ENCODE results near the gene C11orf68. TPM values are rescaled to one million over a fixed set of nuclear protein-coding genes. Genes with fewer than 3 reads are reported as not detected.

The C11orf68 gene
- total and polyA plus RNA-seq, 9 of the 15 experiments (the other 6 are each of a cell fraction or from before 2014, with no cell fraction given), result 3.6 to 35.9 (median 12.8) TPM

DNA sequence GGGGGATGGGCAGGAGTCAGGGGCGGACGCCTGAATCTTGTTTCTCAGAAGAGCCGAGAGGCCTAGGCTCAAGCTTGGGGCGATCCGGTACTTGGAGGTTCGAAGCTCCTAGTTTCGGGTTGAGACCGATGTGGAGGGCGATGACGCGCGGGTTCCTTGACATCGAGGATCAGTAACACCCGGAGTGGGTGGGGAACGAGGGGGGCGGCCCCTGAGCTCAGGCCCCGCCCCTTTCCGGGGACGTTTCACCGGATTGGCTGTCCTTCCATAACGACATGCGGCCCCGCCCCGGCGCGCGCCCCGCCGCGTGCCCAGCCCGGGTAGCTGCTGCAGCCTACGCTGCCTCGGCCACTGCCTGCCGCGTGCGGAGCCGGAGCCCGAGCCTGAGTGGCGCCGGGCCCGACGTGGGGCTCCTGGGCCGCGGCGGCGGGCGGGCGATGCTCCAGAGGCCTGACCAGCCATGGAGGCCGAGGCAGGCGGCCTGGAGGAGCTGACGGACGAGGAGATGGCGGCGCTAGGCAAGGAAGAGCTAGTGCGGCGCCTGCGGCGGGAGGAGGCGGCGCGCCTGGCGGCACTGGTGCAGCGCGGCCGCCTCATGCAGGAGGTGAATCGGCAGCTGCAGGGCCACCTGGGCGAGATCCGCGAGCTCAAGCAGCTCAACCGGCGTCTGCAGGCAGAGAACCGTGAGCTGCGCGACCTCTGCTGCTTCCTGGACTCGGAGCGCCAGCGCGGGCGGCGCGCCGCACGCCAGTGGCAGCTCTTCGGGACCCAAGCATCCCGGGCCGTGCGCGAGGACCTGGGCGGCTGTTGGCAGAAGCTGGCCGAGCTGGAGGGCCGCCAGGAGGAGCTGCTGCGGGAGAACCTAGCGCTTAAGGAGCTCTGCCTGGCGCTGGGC is 28.3 kb downstream of the C11orf68 start, which contains the start of gene CCDC85B (continued):
- TF ChIP-seq, protein P1, sequence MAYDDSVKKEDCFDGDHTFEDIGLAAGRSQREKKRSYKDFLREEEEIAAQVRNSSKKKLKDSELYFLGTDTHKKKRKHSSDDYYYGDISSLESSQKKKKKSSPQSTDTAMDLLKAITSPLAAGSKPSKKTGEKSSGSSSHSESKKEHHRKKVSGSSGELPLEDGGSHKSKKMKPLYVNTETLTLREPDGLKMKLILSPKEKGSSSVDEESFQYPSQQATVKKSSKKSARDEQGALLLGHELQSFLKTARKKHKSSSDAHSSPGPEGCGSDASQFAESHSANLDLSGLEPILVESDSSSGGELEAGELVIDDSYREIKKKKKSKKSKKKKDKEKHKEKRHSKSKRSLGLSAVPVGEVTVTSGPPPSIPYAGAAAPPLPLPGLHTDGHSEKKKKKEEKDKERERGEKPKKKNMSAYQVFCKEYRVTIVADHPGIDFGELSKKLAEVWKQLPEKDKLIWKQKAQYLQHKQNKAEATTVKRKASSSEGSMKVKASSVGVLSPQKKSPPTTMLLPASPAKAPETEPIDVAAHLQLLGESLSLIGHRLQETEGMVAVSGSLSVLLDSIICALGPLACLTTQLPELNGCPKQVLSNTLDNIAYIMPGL (CRISPR knock-in tag; IDR thresholded peaks at IDR 0.05), result peak; percentile 22
- TF ChIP-seq, protein P2, sequence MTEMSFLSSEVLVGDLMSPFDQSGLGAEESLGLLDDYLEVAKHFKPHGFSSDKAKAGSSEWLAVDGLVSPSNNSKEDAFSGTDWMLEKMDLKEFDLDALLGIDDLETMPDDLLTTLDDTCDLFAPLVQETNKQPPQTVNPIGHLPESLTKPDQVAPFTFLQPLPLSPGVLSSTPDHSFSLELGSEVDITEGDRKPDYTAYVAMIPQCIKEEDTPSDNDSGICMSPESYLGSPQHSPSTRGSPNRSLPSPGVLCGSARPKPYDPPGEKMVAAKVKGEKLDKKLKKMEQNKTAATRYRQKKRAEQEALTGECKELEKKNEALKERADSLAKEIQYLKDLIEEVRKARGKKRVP (CRISPR knock-in tag; IDR thresholded peaks at IDR 0.05), result peak; percentile 15; the same call in 1 of the 2 replicates
- TF ChIP-seq MTA2 (IDR thresholded peaks at IDR 0.05; ENCODE audit: low read depth) (no peak), PPARD (CRISPR knock-in tag; IDR thresholded peaks at IDR 0.05) (no peak), ZFP1 (CRISPR knock-in tag; IDR thresholded peaks at IDR 0.05) (no peak), ARID1B (IDR thresholded peaks at IDR 0.05) (no peak), ZFX (CRISPR knock-in tag; IDR thresholded peaks at IDR 0.05) (peak; percentile 77), NCOA2 (IDR thresholded peaks at IDR 0.05; ENCODE audit: partially characterized antibody in 2 of 2) (no peak), NCOA4 (IDR thresholded peaks at IDR 0.05; ENCODE audit: partially characterized antibody) (no peak), ZNF696 (CRISPR knock-in tag; conservative IDR thresholded peaks at IDR 0.05) (no peak), E2F3 (CRISPR knock-in tag; IDR thresholded peaks at IDR 0.05) (peak; percentile 60; the same call in 1 of the 2 replicates)
- TF ChIP-seq, protein P3, sequence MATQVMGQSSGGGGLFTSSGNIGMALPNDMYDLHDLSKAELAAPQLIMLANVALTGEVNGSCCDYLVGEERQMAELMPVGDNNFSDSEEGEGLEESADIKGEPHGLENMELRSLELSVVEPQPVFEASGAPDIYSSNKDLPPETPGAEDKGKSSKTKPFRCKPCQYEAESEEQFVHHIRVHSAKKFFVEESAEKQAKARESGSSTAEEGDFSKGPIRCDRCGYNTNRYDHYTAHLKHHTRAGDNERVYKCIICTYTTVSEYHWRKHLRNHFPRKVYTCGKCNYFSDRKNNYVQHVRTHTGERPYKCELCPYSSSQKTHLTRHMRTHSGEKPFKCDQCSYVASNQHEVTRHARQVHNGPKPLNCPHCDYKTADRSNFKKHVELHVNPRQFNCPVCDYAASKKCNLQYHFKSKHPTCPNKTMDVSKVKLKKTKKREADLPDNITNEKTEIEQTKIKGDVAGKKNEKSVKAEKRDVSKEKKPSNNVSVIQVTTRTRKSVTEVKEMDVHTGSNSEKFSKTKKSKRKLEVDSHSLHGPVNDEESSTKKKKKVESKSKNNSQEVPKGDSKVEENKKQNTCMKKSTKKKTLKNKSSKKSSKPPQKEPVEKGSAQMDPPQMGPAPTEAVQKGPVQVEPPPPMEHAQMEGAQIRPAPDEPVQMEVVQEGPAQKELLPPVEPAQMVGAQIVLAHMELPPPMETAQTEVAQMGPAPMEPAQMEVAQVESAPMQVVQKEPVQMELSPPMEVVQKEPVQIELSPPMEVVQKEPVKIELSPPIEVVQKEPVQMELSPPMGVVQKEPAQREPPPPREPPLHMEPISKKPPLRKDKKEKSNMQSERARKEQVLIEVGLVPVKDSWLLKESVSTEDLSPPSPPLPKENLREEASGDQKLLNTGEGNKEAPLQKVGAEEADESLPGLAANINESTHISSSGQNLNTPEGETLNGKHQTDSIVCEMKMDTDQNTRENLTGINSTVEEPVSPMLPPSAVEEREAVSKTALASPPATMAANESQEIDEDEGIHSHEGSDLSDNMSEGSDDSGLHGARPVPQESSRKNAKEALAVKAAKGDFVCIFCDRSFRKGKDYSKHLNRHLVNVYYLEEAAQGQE (IDR thresholded peaks at IDR 0.05; ENCODE audit: borderline replicate concordance), result no peak
- TF ChIP-seq, protein P3 (CRISPR knock-in tag; IDR thresholded peaks at IDR 0.05; ENCODE audit: low read depth), result peak; percentile 59; the same call in 1 of the 2 replicates
